Measurements from ENCODE around the gene MAP3K12.
"Not testable (repeated sequence)": the region's sequence is repeated elsewhere in the genome, so short reads cannot be mapped to it uniquely, and the experiment has no call there.

Gene MAP3K12

DNA sequence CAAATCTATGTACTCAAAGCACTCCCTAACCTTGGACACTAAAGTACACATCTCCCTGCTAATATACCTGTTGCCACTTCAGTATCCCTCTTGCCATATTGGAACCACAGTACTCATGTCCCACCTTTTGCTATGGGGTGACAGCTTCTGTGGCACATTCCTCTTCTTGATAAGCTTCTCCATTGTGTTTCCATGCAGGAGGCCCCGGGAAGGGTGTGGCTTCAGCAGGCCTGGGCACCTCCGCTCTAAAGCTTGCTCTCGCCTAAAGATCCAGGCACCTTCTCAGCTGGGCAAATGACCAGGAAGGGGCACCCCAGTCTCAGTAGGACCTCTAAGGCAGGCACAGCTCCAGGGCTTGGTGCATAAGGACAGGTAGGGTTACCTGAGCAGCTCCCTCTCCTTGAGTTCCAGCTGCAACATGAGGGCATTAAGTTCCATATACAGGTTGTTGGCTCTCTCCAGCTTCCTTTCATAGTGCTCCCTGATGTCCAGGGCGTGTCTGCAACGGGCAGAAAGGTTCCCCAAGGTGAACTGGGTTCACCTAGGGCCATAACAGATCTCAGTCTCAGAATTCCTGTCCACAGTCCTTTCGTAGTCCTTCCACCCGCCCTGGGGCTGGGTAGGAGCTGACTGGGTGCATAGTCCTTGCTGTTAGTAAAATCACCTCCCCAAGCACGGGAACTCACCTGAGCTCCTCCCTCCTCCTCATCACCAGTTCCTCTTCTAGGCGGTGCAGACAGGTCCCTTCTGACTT is 15.9 kb downstream of the MAP3K12 start:
- no peak for DNase-seq (ENCODE audit: low read depth in 1 of 2, low spot score in 1 of 2)
- in situ Hi-C loops (cut with HindIII; ENCODE audit: low pct_unique_long_range_greater_than_20kb, low sequenced_read_pairs): no loop called here
- no peak for TF ChIP-seq JUND (IDR thresholded peaks at IDR 0.05; ENCODE audit: low read depth)

DNA sequence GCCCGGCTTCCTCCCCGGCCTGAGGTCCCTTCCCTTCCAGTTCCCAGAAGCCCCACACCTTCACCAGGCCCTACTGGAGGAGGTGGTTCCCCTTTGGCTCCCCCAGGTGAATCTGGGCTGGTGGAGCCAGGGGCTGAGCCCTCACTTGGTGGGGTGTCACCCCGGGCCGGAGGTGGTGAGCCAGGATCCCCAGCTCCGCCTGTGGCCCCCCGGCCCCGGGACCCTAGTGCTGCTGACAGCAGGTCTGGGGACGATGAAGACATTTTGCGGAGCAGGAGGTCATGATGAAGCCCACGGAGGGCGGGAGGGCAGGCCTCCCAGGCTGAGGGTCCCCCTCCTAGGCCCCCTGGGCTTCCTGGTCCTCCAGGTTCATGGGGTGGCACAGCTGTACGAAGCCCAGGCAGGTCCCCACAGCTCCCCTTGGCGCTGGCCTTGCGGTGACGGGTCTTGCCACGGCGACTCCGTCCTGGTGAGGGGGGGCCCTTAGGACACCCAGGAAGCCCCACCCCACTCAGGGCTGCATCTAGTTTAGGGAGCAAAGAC is 16.6 kb downstream of the MAP3K12 start:
- in situ Hi-C loops (cut with HindIII; ENCODE audit: low pct_unique_long_range_greater_than_20kb, low sequenced_read_pairs): no loop called here
- no peak for TF ChIP-seq JUND (IDR thresholded peaks at IDR 0.05; ENCODE audit: low read depth)
- no peak for DNase-seq (ENCODE audit: low read depth in 1 of 2, low spot score in 1 of 2)

DNA sequence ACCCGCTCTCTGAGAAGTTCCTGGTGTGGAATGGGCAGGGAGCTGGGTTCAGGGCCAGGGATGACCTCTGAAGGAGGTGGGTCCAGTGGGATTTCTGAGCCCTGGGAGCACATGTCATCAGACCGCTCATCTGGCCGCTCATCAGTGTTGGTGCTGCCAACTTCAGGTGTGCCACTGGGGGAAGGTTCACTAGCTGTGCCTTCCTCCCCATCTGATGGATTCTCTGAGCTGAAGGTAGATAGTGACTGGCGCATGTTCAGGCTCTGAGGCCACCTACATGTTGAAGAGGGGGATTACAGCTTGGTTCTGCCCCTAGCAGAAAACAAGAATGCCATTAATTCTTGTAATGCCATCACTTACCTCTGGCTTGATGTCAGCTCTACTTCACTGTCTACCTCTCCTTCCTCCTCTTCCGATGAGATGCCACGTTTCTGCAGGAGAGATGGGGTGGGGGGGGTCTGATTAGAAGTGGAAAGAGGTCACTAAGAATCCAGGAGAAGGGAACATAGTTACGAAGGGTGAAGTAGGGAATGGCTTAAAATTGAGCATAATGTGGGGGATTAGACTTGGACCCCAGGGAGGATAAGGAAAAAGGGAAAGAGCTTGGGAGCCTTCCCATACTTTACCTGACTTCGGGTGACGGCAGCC is 17.2 kb downstream of the MAP3K12 start:
- no peak for TF ChIP-seq JUND (IDR thresholded peaks at IDR 0.05; ENCODE audit: low read depth)
- in situ Hi-C loops (cut with HindIII; ENCODE audit: low pct_unique_long_range_greater_than_20kb, low sequenced_read_pairs): no loop called here
- no peak for DNase-seq (ENCODE audit: low read depth in 1 of 2, low spot score in 1 of 2)

DNA sequence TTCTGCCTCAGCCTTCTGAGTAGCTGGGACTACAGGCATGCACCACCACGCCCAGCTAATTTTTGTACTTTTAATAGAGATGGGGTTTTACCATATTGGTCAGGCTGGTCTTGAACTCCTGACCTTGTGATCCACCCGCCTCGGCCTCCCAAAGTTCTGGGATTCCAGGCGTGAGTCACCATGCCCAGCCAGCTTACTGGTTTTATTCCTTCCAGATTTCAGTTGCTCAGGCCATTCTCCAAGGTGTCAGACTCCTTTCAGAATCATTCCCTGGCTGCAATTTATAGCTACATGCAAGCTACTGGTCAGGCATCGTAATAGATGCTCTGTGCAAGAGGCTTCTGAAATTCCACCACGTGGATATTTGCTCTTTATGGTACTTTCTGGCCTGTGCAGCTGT is 17.8 kb downstream of the MAP3K12 start:
- in situ Hi-C loops (cut with HindIII; ENCODE audit: low pct_unique_long_range_greater_than_20kb, low sequenced_read_pairs); DNase-seq (ENCODE audit: low read depth in 1 of 2, low spot score in 1 of 2): not testable (repeated sequence)

DNA sequence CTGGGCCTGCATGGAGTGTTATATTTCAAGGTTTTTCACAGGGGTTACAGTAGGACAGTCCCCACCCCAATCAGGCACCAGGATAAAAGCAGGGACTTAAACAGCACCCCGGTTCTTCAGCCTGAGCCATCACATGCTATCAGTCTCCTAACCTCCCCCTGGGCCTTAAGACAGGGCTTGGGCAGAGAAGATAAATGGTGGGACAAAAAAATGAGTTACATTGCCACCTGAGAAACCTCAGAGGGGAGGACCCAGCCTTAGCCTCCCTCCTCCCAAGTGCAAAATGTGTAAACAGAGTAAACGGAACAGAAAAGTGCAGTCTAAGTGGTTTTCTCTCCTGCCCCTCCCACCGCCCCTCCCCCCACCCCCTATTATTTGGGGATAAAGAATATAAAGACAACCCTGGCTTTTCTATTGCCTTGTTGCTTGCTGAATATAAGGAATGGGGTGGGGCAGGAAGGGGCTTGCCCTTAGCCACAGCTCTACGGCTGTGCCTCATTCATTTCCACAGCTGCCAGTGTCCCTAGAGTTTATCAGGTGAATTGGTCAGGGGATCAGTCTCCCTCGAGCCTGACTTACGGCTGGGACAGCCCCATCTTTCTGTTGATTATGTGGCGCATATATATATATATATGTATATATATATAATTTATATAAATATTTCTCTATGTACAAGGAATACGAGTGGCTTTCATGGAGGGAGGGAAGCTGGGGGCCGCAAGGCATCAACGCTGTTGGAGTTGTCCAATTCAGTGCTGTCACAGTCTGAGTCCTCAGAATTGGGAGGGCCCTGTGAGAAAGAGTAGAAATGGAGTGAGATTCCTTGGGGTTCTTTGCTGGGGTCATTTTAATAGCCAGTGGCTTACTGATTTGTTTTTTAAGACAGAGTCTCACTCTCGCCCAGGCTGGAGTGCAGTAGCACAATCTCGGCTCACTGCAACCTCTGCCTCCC is 18.5 kb downstream of the MAP3K12 start:
- DNase-seq (ENCODE audit: low read depth in 1 of 2, low spot score in 1 of 2): no peak
- in situ Hi-C loops (cut with HindIII; ENCODE audit: low pct_unique_long_range_greater_than_20kb, low sequenced_read_pairs): no loop called here
- TF ChIP-seq JUND (IDR thresholded peaks at IDR 0.05; ENCODE audit: low read depth): no peak

DNA sequence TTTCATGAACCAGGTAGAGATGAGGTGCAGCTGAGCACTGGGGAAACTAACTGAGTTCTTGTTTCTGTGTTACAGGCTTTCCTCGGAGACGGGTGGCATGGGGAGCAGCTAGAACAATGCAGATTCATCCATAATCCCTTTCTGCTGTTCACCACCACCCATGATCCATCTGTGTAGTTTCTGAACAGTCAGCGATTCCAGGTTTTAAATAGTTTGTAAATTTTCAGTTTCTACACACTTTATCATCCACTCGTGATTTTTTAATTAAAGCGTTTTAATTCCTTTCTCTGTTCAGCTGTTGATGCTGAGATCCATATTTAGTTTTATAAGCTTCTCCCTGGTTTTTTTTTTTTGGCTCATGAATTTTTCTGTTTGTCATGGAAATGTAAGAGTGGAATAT is 19.9 kb downstream of the MAP3K12 start:
- in situ Hi-C loops (cut with HindIII; ENCODE audit: low pct_unique_long_range_greater_than_20kb, low sequenced_read_pairs): no loop called here
- DNase-seq (ENCODE audit: low read depth in 1 of 2, low spot score in 1 of 2): no peak
- no peak for TF ChIP-seq JUND (IDR thresholded peaks at IDR 0.05; ENCODE audit: low read depth)

DNA sequence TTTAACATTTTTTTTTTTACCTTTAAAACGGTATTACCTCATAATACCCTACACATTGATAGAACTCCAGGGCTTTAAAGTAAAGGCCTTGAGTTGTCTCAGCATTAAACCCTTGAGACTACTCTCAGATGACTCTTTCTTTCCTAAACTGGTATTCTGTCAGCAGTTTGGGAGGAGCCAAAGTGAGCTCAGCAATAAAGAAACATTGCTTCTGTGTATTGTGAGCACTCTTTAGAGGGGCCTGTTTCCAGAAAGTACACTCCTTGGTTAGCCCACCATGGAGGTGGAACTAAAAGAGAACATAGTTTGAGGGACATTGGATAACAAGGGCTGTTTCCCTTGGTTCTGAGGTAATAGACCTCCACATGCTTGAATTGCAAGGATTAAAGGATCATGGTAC is 20.4 kb downstream of the MAP3K12 start:
- DNase-seq (ENCODE audit: low read depth in 1 of 2, low spot score in 1 of 2): no peak
- TF ChIP-seq JUND (IDR thresholded peaks at IDR 0.05; ENCODE audit: low read depth): no peak
- in situ Hi-C loops (cut with HindIII; ENCODE audit: low pct_unique_long_range_greater_than_20kb, low sequenced_read_pairs): no loop called here

DNA sequence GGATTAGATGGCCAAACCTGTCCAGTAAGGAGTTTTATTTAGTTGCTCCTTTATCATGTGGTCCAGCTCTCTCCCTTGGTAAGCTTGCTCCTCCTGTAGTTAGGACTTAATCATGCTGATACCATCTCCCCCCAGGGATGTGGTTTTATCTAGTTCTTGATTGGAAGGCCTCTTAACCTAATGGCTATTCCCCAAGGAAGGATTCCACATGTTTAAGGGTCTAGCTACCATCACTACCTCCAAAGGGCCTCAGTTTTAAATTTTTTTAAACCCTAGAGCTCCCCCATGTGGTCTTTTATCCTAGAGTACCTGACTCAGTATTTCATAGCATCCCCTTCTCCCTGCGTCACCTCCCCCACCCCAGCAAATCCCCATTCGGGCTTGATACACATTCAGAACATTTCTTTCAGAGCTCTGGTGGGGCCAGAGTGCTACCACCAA is 22.5 kb downstream of the MAP3K12 start:
- no peak for TF ChIP-seq JUND (IDR thresholded peaks at IDR 0.05; ENCODE audit: low read depth)
- in situ Hi-C loops (cut with HindIII; ENCODE audit: low pct_unique_long_range_greater_than_20kb, low sequenced_read_pairs): no loop called here
- no peak for DNase-seq (ENCODE audit: low read depth in 1 of 2, low spot score in 1 of 2)

DNA sequence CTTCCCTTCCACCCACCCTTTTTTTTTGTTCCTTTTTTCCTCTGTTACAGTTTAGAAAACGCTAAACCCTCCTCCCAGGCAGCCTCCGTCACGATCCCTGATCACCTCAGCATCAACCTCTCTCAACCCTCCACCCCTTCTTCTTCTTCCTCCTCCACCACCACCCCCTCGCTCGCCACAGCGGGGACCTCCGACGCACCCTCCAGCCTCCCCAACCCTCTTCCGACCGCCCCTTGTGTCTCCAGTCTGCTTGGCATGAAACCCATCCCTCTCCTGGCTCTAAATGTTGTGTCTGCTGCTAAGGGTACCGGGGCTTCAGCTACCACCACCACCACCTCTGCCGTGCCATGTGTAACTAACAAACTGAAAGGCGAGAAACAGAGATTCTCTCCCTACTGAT is 24.4 kb downstream of the MAP3K12 start:
- no peak for DNase-seq (ENCODE audit: low read depth in 1 of 2, low spot score in 1 of 2)
- no peak for TF ChIP-seq JUND (IDR thresholded peaks at IDR 0.05; ENCODE audit: low read depth)
- in situ Hi-C loops (cut with HindIII; ENCODE audit: low pct_unique_long_range_greater_than_20kb, low sequenced_read_pairs): no loop called here

DNA sequence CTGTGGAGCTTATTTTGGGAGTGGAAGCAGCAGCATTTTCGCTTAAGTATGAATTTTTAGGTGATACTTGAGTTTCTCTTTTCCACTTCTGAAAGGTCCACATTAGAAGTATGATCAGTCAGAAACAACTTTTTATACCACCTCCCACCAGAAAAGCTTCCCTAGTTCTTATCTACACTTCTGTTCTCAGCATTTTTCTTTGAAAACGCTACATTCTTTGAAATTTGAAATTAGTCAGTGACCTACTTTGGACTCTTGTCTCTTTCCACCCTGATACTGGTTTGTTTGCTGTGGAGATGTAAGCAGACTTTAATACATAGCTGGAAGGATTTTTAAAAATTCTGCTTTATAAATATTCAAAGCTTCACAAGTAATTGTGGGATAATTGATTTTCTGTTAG is 25.2 kb downstream of the MAP3K12 start:
- no peak for DNase-seq (ENCODE audit: low read depth in 1 of 2, low spot score in 1 of 2)
- no peak for TF ChIP-seq JUND (IDR thresholded peaks at IDR 0.05; ENCODE audit: low read depth)
- in situ Hi-C loops (cut with HindIII; ENCODE audit: low pct_unique_long_range_greater_than_20kb, low sequenced_read_pairs): no loop called here

DNA sequence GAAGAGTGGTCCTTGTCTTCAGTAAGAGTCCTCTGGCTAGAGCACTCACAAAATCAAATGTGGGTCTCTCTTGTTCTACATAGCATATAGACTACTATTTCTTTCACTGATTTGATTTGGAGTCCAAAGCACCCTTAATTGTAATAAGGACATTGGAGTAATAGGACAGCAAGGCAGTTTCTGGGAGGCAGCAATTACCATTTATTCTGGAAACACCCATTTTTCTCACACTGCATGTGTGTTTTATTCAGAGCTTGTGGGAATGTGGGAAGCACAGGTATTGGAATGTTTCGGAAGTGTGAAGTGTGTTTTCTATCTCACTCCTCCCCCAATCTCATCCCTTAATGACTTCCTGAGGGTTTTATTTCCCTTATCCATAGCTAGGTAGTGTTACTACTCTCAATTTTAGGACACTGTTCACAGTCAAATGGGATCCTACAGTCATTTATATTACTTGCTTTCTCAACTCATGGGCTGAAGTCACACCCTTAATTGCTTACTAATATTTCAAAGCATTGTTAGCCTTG is 27.1 kb downstream of the MAP3K12 start:
- DNase-seq (ENCODE audit: low read depth in 1 of 2, low spot score in 1 of 2): no peak
- no peak for TF ChIP-seq JUND (IDR thresholded peaks at IDR 0.05; ENCODE audit: low read depth)
- in situ Hi-C loops (cut with HindIII; ENCODE audit: low pct_unique_long_range_greater_than_20kb, low sequenced_read_pairs): no loop called here

DNA sequence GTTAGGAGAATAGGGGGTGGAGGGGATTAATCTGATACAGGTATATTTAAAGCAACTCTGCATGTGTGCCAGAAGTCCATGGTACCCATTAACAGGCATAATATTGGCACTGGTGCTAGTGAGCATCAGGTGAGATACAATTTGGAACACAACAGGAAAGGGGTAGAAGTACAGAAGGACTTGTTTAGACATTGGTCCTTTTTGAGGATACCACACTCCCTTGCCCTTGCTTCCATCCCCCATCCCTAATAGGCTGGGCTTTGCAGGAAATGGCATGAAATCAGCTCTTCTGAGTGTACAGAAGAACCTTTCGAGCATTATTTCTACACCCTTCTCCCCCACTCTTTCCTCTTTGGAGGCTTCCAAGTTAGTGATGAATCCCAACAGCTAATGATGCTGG is 31.0 kb downstream of the MAP3K12 start:
- no peak for TF ChIP-seq JUND (IDR thresholded peaks at IDR 0.05; ENCODE audit: low read depth)
- in situ Hi-C loops (cut with HindIII; ENCODE audit: low pct_unique_long_range_greater_than_20kb, low sequenced_read_pairs): no loop called here
- no peak for DNase-seq (ENCODE audit: low read depth in 1 of 2, low spot score in 1 of 2)
